Measurements from ENCODE around the gene CERS6.
A peak's percentile ranks its signal among the peaks of the same experiment; 100 is the strongest.

CERS6 gene

DNA sequence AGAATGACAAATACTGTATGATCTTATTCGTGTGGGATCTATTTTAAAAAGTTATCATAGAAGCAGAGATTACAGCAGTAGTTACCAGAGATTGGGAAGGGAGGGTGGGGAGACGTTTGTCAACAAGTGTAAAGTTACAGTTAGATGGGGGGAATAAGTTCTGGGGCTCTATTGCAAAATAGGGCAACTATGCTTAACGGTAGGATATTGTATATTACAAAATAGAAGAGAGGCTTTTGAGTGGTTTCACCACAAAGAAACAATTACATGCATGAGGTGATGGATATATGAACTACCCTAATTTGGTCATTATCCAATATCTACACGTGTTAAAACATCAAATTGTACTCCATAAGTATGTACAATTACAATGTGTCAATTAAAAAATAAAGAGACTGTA lies 223.0 kb downstream of the CERS6 start:
- no peak for DNase-seq (ENCODE audit: low read depth)
- TF ChIP-seq, protein P1, sequence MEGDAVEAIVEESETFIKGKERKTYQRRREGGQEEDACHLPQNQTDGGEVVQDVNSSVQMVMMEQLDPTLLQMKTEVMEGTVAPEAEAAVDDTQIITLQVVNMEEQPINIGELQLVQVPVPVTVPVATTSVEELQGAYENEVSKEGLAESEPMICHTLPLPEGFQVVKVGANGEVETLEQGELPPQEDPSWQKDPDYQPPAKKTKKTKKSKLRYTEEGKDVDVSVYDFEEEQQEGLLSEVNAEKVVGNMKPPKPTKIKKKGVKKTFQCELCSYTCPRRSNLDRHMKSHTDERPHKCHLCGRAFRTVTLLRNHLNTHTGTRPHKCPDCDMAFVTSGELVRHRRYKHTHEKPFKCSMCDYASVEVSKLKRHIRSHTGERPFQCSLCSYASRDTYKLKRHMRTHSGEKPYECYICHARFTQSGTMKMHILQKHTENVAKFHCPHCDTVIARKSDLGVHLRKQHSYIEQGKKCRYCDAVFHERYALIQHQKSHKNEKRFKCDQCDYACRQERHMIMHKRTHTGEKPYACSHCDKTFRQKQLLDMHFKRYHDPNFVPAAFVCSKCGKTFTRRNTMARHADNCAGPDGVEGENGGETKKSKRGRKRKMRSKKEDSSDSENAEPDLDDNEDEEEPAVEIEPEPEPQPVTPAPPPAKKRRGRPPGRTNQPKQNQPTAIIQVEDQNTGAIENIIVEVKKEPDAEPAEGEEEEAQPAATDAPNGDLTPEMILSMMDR (conservative IDR thresholded peaks at IDR 0.05; ENCODE audit: low read depth, low read length), result no peak
- H3K4me3 ChIP-seq (ENCODE audit: low read depth, low read length), result no peak overlapping the region

DNA sequence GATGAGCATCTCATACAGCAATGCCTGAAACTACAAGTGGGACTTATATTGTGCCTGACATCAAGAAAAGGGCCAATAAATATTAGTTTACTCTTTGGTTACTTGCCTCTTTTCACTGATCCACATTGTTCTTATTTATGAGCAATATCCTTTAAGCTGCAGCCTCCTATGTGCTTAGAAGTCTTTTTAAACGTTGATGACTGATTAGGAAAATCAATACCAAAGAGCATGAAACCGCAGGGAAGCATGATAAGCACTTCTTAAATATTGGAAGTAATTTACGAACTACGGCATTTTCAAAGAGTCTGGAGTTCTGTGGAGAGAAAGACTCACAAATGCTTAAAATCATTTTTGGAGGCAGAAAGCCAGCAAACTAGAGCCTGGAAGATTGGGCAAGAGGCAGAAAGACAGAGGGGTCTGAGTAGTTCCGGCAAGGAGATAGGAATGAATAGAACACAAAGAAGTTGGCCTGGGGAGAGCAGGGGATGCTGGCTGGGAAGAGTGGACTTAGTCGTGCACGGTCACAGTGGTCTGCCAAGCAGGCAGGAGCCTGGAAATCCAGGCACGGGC lies 223.8 kb downstream of the CERS6 start:
- no peak overlapping the region for H3K4me3 ChIP-seq (ENCODE audit: low read depth, low read length)
- DNase-seq (ENCODE audit: low read depth), result no peak
- TF ChIP-seq, protein P1 (conservative IDR thresholded peaks at IDR 0.05; ENCODE audit: low read depth, low read length), result no peak

DNA sequence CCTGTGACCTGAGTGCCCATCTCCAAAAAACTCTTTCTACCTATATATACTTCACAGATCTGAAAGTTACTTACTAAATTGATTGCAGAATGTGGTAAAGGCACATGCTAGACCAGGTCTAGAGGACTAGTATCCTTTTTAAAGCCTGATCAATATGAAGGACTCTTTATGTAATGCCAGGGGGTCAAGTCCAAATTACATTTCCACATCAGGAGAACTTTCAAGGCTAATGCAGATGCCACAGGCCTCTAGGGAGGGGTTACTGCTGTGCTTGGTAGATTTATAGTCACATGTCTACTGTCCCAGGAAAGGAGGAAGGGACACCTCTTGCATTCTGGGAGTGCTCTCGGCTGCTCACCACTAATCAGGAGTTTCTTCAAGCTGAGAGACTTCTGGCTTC lies 227.9 kb downstream of the CERS6 start:
- TF ChIP-seq, protein P1 (conservative IDR thresholded peaks at IDR 0.05; ENCODE audit: low read depth, low read length), result no peak
- DNase-seq (ENCODE audit: low read depth), result no peak
- no peak overlapping the region for H3K4me3 ChIP-seq (ENCODE audit: low read depth, low read length)

DNA sequence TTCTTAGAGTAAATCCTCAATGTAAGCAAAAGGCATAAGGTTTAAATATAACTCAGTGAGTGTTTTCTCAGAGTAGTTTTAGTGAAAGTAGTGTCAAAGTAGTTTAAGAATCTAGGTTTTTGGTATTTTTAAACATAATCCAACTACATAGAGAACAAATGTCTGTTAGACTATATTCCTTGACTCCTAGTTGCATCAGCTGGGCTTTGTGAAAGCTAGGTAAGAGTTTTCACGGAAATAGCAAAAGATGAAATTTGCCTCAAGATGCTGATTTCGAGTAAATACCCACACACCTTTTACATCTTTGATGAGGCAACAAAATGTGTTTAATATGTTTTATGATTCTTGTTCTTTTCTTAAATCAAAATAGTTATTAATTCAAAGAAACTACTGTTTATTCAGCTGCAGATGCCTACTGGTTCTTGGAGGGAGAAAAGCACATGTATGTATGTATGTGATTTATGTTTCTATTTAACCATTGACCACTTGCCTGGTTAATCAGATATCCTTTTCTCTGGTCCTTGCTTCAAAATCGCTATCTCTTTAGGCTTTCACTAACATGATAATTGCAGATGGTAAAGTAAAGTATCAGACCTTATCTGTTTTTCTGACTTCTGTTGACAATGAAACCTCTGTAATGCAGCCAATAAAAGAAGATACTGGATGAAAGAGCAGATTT lies 229.0 kb downstream of the CERS6 start:
- TF ChIP-seq, protein P1 (conservative IDR thresholded peaks at IDR 0.05; ENCODE audit: low read depth, low read length), result no peak
- no peak for DNase-seq (ENCODE audit: low read depth)
- no peak overlapping the region for H3K4me3 ChIP-seq (ENCODE audit: low read depth, low read length)

DNA sequence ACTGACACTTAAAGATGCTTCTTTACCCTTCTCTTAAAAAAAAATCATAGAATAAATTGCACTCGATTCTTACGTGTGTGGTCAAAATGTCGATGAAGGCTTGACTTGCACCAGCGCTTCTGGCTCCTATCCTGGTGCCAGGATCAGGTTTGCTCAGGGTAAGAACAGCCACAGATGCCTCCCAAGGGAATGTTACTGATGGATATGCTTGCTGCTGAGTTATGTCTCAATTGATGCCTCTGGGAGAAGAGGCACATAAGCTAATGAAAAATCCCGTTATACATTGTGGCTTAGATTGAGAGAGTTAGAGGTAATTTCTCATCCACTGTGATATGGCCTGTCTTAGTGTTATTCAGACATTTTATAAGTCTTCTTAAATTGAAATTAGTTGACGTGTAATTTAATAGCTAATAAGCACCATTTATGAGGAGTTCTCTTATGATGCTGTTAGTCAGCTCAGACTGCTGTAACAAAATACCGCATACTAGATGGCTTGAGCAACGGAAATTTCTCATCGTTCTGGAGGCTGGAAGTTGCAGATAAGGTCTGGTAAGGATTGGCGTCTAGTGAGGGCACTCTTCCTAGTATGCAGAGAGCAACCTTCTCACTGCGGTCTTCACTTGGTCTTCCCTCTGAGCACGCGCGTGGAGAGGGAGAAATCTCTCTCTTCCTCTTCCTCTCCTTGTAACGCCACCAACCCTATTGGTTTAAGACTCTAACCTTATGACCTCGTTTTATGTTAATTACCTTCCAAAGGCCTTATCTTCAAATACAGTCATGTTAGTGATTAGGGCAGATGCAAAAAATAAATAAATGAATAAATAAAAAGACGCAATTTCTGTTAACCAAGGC lies 229.8 kb downstream of the CERS6 start:
- TF ChIP-seq, protein P1 (conservative IDR thresholded peaks at IDR 0.05; ENCODE audit: low read depth, low read length), result no peak
- H3K4me3 ChIP-seq (ENCODE audit: low read depth, low read length), result no peak overlapping the region
- DNase-seq (ENCODE audit: low read depth), result peak; percentile 77

DNA sequence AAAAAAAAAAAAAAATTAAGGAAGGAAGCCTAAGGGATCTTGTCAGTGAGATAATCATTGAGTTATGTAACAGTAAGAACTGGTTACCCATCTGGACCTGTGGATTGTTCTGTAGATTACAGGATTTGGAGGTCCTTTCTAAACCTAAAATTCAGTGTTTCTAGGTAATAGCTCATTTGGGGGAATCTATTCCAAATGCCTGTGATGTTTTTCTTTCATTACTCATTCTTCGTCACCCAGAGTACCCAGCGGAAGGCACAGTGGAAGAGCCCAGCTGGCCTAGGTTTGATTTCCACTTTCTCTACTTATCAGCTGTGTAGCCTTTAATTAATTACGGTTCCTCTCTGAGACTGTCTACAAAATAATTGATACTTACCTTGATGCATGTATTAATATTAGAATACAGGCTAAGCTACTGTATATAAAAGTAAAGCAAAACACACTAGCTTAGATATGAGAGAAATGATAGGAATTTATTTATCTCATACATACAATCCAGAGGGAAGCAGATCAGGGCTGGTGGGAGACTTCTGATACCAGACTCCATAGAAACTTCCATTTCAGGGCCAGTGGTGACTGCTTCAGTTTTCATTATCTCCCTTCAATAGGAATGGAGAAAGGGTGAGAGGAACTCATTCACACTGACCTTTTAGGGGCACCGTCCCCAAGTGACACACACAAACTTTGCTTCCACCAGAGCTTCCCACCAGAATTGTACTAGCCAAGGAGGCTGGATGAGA lies 230.6 kb downstream of the CERS6 start:
- peak; percentile 58 for DNase-seq (ENCODE audit: low read depth)
- no peak overlapping the region for H3K4me3 ChIP-seq (ENCODE audit: low read depth, low read length)
- TF ChIP-seq, protein P1 (conservative IDR thresholded peaks at IDR 0.05; ENCODE audit: low read depth, low read length), result no peak

All from choroid plexus epithelial cell (primary cell).